IMR-90 (cell line): ENCODE measurements around the gene IL20. TPM values are rescaled to one million over a fixed set of nuclear protein-coding genes. Genes with fewer than 3 reads are reported as not detected.

Experiments
- ATAC-seq: fragments of 200-7000 bp; cut with Tn5 transposase; 2 replicates; pipeline ENCODE4 v1.9.1; 2020; ENCODE audit warnings: low read depth, mild to moderate bottlenecking, moderate library complexity
- BruUV-seq: library from RNA; stranded (reverse); fragments of 400-500 nt; replicated peaks from 2 replicates; lab custom pipeline; 2021; lab: Mats Ljungman, UMichigan
- CTCF ChIA-PET: fragments of 300-600 bp; formaldehyde crosslinking; extraction: SDS; loops from one replicate; lab custom pipeline; 2021; ENCODE audit warnings: antibody characterized with exemption; lab: Yijun Ruan, JAX
- POLR2A ChIA-PET: fragments of 300-600 bp; sonication (Branson Sonifier 250); formaldehyde crosslinking; loops from one replicate; lab custom pipeline; 2022; ENCODE audit warnings: antibody characterized with exemption; ENCODE audit not compliant: unreplicated experiment; lab: Charles Lee
- DNase-seq: peaks from one replicate; pipeline ENCODE4 v3.0.0; 2013
- H2AFZ ChIP-seq: replicated peaks from 2 replicates; pipeline ENCODE3; 2013; ENCODE audit warnings: low read length, mild to moderate bottlenecking; ENCODE audit not compliant: poor library complexity
- H2AK5ac ChIP-seq: 2 replicates; pipeline ENCODE4 v1.6.1; 2013; ENCODE audit warnings: low read depth, low read length, inconsistent platforms
- H2AK9ac ChIP-seq: replicated peaks from 2 replicates; pipeline ENCODE3; 2013; ENCODE audit warnings: mild to moderate bottlenecking, low read depth, low read length, moderate library complexity; ENCODE audit not compliant: poor library complexity
- H2BK120ac ChIP-seq: 2 replicates; pipeline ENCODE4 v1.6.1; 2013; ENCODE audit warnings: low read depth, low read length, inconsistent platforms
- H2BK15ac ChIP-seq: 3 replicates; pipeline ENCODE4 v1.6.1; 2013; ENCODE audit warnings: low read depth, low read length, inconsistent platforms
- H2BK20ac ChIP-seq: 2 replicates; pipeline ENCODE4 v1.6.1; 2013; ENCODE audit warnings: low read depth, mild to moderate bottlenecking, inconsistent platforms, low read length, moderate library complexity
- H2BK5ac ChIP-seq: 2 replicates; pipeline ENCODE4 v1.6.1; 2013; ENCODE audit warnings: mild to moderate bottlenecking, low read depth, low read length, inconsistent platforms; ENCODE audit not compliant: poor library complexity, severe bottlenecking
- H3K14ac ChIP-seq: replicated peaks from 2 replicates; pipeline ENCODE4 v1.6.1; 2013; ENCODE audit warnings: low read depth, low read length, inconsistent platforms
- H3K18ac ChIP-seq: 2 replicates; pipeline ENCODE4 v1.6.1; 2013; ENCODE audit warnings: low read depth, low read length, control low read depth
- H3K23ac ChIP-seq: 2 replicates; pipeline ENCODE4 v1.6.1; 2013; ENCODE audit warnings: low read depth, low read length, inconsistent platforms
- H3K27ac ChIP-seq: 2 replicates; pipeline ENCODE4 v1.5.1; 2013; ENCODE audit warnings: mild to moderate bottlenecking, control low read depth, low read length; ENCODE audit not compliant: insufficient read depth
- H3K27me3 ChIP-seq: 2 replicates; pipeline ENCODE4 v1.6.1; 2013; ENCODE audit warnings: low read length; ENCODE audit not compliant: control insufficient read depth, insufficient read depth
- H3K36me3 ChIP-seq: 2 replicates; pipeline ENCODE4 v1.6.1; 2013; ENCODE audit warnings: low read length, mixed read lengths; ENCODE audit not compliant: control insufficient read depth, insufficient read depth
- H3K4ac ChIP-seq: 2 replicates; pipeline ENCODE4 v1.6.1; 2013; ENCODE audit warnings: low read depth, low read length, inconsistent platforms
- H3K4me1 ChIP-seq: 2 replicates; pipeline ENCODE4 v1.6.1; 2013; ENCODE audit warnings: low read length, mixed read lengths; ENCODE audit not compliant: control insufficient read depth, insufficient read depth
- H3K4me2 ChIP-seq: 2 replicates; pipeline ENCODE4 v1.6.1; 2013; ENCODE audit warnings: low read depth, mild to moderate bottlenecking, control low read depth, low read length, moderate library complexity
- H3K4me3 ChIP-seq: 2 replicates; pipeline ENCODE4 v1.5.1; 2013; ENCODE audit warnings: low read depth, mild to moderate bottlenecking, control low read depth, low read length, moderate library complexity; ENCODE audit not compliant: insufficient read depth
- H3K56ac ChIP-seq: 2 replicates; pipeline ENCODE4 v1.6.1; 2013; ENCODE audit warnings: low read length, inconsistent platforms; ENCODE audit not compliant: insufficient read depth; ENCODE audit errors: extremely low read depth
- H3K79me1 ChIP-seq, 2 experiments: 2 replicates each; pipeline ENCODE4 v1.6.1; 2013; ENCODE audit warnings: low read length in 2 of 2, inconsistent platforms in 1 of 2, low read depth in 1 of 2
- H3K9ac ChIP-seq: 2 replicates; pipeline ENCODE4 v1.6.1; 2013; ENCODE audit warnings: low read depth, low read length, control low read depth
- H3K9me1 ChIP-seq: 2 replicates; pipeline ENCODE4 v1.6.1; 2013; ENCODE audit warnings: low read length, inconsistent platforms; ENCODE audit not compliant: insufficient read depth
- H3K9me3 ChIP-seq: 2 replicates; pipeline ENCODE4 v1.6.1; 2013; ENCODE audit warnings: low read length; ENCODE audit not compliant: control insufficient read depth, insufficient read depth
- H4K20me1 ChIP-seq: 2 replicates; pipeline ENCODE4 v1.6.1; 2013; ENCODE audit warnings: low read length, inconsistent platforms; ENCODE audit not compliant: insufficient read depth
- H4K5ac ChIP-seq: 2 replicates; pipeline ENCODE4 v1.6.1; 2013; ENCODE audit warnings: mild to moderate bottlenecking, low read depth, low read length, control low read depth
- H4K8ac ChIP-seq, 2 experiments: 2 replicates each; pipeline ENCODE4 v1.6.1; 2013; ENCODE audit warnings: low read depth in 2 of 2, low read length in 2 of 2, control low read depth in 1 of 2, inconsistent platforms in 1 of 2
- H4K91ac ChIP-seq: 2 replicates; pipeline ENCODE4 v1.6.1; 2013; ENCODE audit warnings: low read depth, low read length, inconsistent platforms; ENCODE audit not compliant: insufficient read depth
- BHLHE40 ChIP-seq: fragments of 150-350 bp; IDR thresholded peaks from 2 replicates; pipeline ENCODE4 v1.6.1; 2016; ENCODE audit warnings: mild to moderate bottlenecking, low read depth, low read length
- CEBPB ChIP-seq: IDR thresholded peaks from 2 replicates; pipeline ENCODE4 v1.6.1; 2012; ENCODE audit warnings: low read depth, low read length, improper control_type of control experiment
- CHD1 ChIP-seq: IDR thresholded peaks from 2 replicates; pipeline ENCODE4 v1.6.1; 2012; ENCODE audit warnings: low read depth, low read length, improper control_type of control experiment
- CTCF ChIP-seq: conservative IDR thresholded peaks from 2 replicates; pipeline ENCODE4 v1.5.1; 2012; ENCODE audit warnings: mild to moderate bottlenecking, low read depth, low read length, improper control_type of control experiment
- ELK1 ChIP-seq: fragments of 150-350 bp; IDR thresholded peaks from 2 replicates; pipeline ENCODE4 v1.6.1; 2016; ENCODE audit warnings: low read depth, mild to moderate bottlenecking, low read length, moderate library complexity, borderline replicate concordance
- FOS ChIP-seq: fragments of 150-350 bp; IDR thresholded peaks from 2 replicates; pipeline ENCODE4 v1.6.1; 2016; ENCODE audit warnings: low read depth, low read length
- MAFK ChIP-seq: IDR thresholded peaks from 2 replicates; pipeline ENCODE4 v1.6.1; 2012; ENCODE audit warnings: low read depth, low read length, improper control_type of control experiment
- MAZ ChIP-seq: IDR thresholded peaks from 2 replicates; pipeline ENCODE4 v1.6.1; 2012; ENCODE audit warnings: low read depth, mild to moderate bottlenecking, low read length, improper control_type of control experiment, moderate library complexity, borderline replicate concordance
- MXI1 ChIP-seq: IDR thresholded peaks from 2 replicates; pipeline ENCODE4 v1.6.1; 2012; ENCODE audit warnings: low read depth, mild to moderate bottlenecking, low read length, moderate library complexity, borderline replicate concordance
- NFE2L2 ChIP-seq: fragments of 150-350 bp; IDR thresholded peaks from 2 replicates; pipeline ENCODE4 v1.6.1; 2016; ENCODE audit warnings: low read depth, mild to moderate bottlenecking, low read length
- POLR2A ChIP-seq: IDR thresholded peaks from 2 replicates; pipeline ENCODE4 v1.6.1; 2012; ENCODE audit warnings: mild to moderate bottlenecking, low read depth, low read length
- RAD21 ChIP-seq: IDR thresholded peaks from 2 replicates; pipeline ENCODE4 v1.6.1; 2012; ENCODE audit warnings: low read length, improper control_type of control experiment
- RCOR1 ChIP-seq: IDR thresholded peaks from 2 replicates; pipeline ENCODE4 v1.6.1; 2012; ENCODE audit warnings: mild to moderate bottlenecking, low read length, improper control_type of control experiment; ENCODE audit not compliant: insufficient replicate concordance
- RFX5 ChIP-seq: IDR thresholded peaks from 2 replicates; pipeline ENCODE4 v1.8.0; 2012; ENCODE audit warnings: low read depth, mild to moderate bottlenecking, low read length, moderate library complexity
- SMC3 ChIP-seq: fragments of 150-350 bp; IDR thresholded peaks from 2 replicates; pipeline ENCODE4 v1.6.1; 2016; ENCODE audit warnings: low read depth, mild to moderate bottlenecking, antibody characterized with exemption, low read length, moderate library complexity
- USF2 ChIP-seq: fragments of 150-350 bp; IDR thresholded peaks from 2 replicates; pipeline ENCODE4 v1.6.1; 2017; ENCODE audit warnings: mild to moderate bottlenecking, antibody characterized with exemption, low read length, low read depth
- WGBS, 2 experiments: methylation state at CpG; one replicate each; pipeline versions ENCODE4 v1.1.5 to v1.1.7; 2013; ENCODE audit warnings: missing lambda C conversion rate in 2 of 2; ENCODE audit not compliant: insufficient read length in 1 of 2; ENCODE audit errors: extremely low coverage in 2 of 2; 5-methylcytosine and 5-hydroxymethylcytosine counted together
- dilution Hi-C: fragments of 300-500 bp; cut with HindIII; formaldehyde crosslinking; loops from one replicate; pipeline ENCODE4 v1.14.3; 2018; ENCODE audit warnings: low sequenced_read_pairs; ENCODE audit not compliant: unreplicated experiment
- in situ Hi-C: fragments of 300-500 bp; cut with MboI; formaldehyde crosslinking; loops from 3 replicates; pipeline ENCODE4 v1.14.3; 2019; ENCODE audit warnings: low sequenced_read_pairs, inconsistent platforms, mixed read lengths
- intact Hi-C: fragments of 100-400 bp; cut with micrococcal nuclease; formaldehyde crosslinking; loops from 2 replicates; pipeline ENCODE4 v1.10.0; 2022
- polyA plus RNA-seq, 3 experiments: library from polyadenylated mRNA; depleted of rRNA; stranded (reverse); fragments of >200 nt; gene quantifications; 2 replicates each; pipeline ENCODE4 v1.2.3, GENCODE V29; 2012; ENCODE audit warnings: low replicate concordance in 1 of 3
- total RNA-seq: library from RNA; depleted of rRNA; stranded (reverse); fragments of >200 nt; gene quantifications from 2 replicates; pipeline ENCODE4 v1.2.3, GENCODE V29; 2012

The IL20 gene
- total and polyA plus RNA-seq, 2 of the 4 experiments (the other 2 are of a cell fraction) = not detected

- no peak overlapping the region for H4K5ac ChIP-seq
- no peaks in the 10 kb centered on the region for H3K79me1 ChIP-seq
- no peak overlapping the region for H4K8ac ChIP-seq
- no peaks in the 10 kb centered on the region for H3K36me3 ChIP-seq
- no peaks in the 10 kb centered on the region for H3K9me3 ChIP-seq
- no peak overlapping the region for H2AK5ac ChIP-seq
- no peak overlapping the region for H3K4me2 ChIP-seq
- POLR2A ChIA-PET = no interaction called here
- no peak overlapping the region for H3K14ac ChIP-seq
- H3K18ac ChIP-seq = no peak overlapping the region
- dilution Hi-C loops (no loop called here), in situ Hi-C loops (no loop called here), intact Hi-C loops (no loop called here)
- no peaks in the 10 kb centered on the region for H4K20me1 ChIP-seq
- no peak overlapping the region for H2BK5ac ChIP-seq
- peaks cover 7% of the 10 kb centered on the region for H3K27me3 ChIP-seq
- peaks cover 7% of the 10 kb centered on the region for H3K9me1 ChIP-seq
- H2BK120ac ChIP-seq = no peak overlapping the region
- H3K4me1 ChIP-seq = peaks cover 7% of the 10 kb centered on the region
- H2AFZ ChIP-seq = no peak overlapping the region
- no CpG with 5 or more reads among the region's 3 CpGs for WGBS, 2 experiments
- no peak overlapping the region for H2BK15ac ChIP-seq
- BruUV-seq = no TSS peak
- no peak overlapping the region for H2BK20ac ChIP-seq
- no peak overlapping the region for H3K56ac ChIP-seq
- CTCF ChIA-PET = interaction anchor here (0.8 kb wide), 1 partner anchor 31 kb away, joined by 3 read pairs; the partner anchor contains the start of gene IL20
- no peak overlapping the region for H3K23ac ChIP-seq
- DNase-seq (no peak), ATAC-seq (no peak; the same call in 1 of the 2 replicates)
- H2AK9ac ChIP-seq = no peak overlapping the region
- no peak for TF ChIP-seq MAZ
- no peak for TF ChIP-seq MAFK
- TF ChIP-seq USF2 = no peak
- no peak for TF ChIP-seq CEBPB
- no peak for TF ChIP-seq FOS
- TF ChIP-seq SMC3 = no peak
- no peak for TF ChIP-seq NFE2L2
- no peak for TF ChIP-seq RCOR1
- no peak for TF ChIP-seq RAD21
- TF ChIP-seq BHLHE40 = no peak
- TF ChIP-seq ELK1 = no peak
- no peak for TF ChIP-seq CHD1
- no peak for TF ChIP-seq POLR2A
- no peak for TF ChIP-seq CTCF
- no peak for TF ChIP-seq RFX5
- no peak for TF ChIP-seq MXI1
- H3K9ac ChIP-seq = no peak overlapping the region
- H3K27ac ChIP-seq = no peak overlapping the region
- H3K4ac ChIP-seq = no peak overlapping the region
- no peak overlapping the region for H3K4me3 ChIP-seq
- H4K91ac ChIP-seq = no peak overlapping the region
Observed at GRCh38 chr1:206834711-206835110, 30.7 kb upstream of the IL20 start.
